Testis (tissue), 2 donors: ENCODE data around the gene CAPZA2.

Experiments used
- POLR2A ChIP-seq: fragments of 450-650 bp; IDR thresholded peaks from one replicate; pipeline ENCODE4 v1.6.1; 2017; ENCODE audit warnings: antibody characterized with exemption, mild to moderate bottlenecking, moderate library complexity
- TF ChIP-seq, protein P1 (sequence below), 3 experiments: fragments of 450-650 bp in 2 of 3; fragments of 200-600 bp in 1 of 3; sonication (generic) in 1 of 3; IDR thresholded peaks; one replicate each; pipeline ENCODE4 v1.5.1; 2016 to 2019; ENCODE audit warnings: antibody characterized with exemption in 3 of 3, mild to moderate bottlenecking in 2 of 3, moderate library complexity in 1 of 3

- TF ChIP-seq, protein P1, sequence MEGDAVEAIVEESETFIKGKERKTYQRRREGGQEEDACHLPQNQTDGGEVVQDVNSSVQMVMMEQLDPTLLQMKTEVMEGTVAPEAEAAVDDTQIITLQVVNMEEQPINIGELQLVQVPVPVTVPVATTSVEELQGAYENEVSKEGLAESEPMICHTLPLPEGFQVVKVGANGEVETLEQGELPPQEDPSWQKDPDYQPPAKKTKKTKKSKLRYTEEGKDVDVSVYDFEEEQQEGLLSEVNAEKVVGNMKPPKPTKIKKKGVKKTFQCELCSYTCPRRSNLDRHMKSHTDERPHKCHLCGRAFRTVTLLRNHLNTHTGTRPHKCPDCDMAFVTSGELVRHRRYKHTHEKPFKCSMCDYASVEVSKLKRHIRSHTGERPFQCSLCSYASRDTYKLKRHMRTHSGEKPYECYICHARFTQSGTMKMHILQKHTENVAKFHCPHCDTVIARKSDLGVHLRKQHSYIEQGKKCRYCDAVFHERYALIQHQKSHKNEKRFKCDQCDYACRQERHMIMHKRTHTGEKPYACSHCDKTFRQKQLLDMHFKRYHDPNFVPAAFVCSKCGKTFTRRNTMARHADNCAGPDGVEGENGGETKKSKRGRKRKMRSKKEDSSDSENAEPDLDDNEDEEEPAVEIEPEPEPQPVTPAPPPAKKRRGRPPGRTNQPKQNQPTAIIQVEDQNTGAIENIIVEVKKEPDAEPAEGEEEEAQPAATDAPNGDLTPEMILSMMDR (IDR thresholded peaks at IDR 0.05): no peak
- TF ChIP-seq POLR2A: no peak
Measured at GRCh38 chr7:116815041-116815440, 47.3 kb upstream of the CAPZA2 start.
